ENCODE measurements around the gene EEF1A2.

Gene EEF1A2

DNA sequence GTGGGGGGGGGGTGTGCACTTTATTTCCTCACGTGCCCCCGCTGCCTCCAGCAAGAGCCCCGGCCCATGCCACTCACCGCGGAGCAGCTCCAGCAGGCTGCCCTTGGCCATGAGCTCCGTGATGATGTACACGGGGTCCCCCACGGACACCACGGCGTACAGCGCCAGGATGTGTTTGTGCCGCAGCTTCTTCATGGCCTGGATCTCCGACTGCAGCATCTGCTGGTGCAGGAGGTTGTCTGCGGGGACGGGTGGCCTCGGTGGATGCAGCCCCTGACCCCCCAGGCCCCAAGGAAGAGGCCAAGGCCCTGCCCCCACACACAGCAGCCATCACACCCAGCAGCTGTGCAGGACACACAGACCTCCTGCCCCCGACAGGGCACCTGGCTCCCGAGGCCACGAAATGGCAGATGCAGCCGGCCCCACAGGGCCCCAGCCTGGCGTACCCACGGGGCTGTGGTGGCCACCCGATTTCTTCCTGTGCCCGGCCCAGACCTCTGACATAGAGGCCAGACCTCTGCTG, 33.6 kb upstream of the EEF1A2 start:
- no peak overlapping the region for H3K4me3 ChIP-seq (ENCODE audit: control insufficient read depth, low read depth, low read length)
- DNase-seq (ENCODE audit: low read depth), result no peak
- TF ChIP-seq, protein P1, sequence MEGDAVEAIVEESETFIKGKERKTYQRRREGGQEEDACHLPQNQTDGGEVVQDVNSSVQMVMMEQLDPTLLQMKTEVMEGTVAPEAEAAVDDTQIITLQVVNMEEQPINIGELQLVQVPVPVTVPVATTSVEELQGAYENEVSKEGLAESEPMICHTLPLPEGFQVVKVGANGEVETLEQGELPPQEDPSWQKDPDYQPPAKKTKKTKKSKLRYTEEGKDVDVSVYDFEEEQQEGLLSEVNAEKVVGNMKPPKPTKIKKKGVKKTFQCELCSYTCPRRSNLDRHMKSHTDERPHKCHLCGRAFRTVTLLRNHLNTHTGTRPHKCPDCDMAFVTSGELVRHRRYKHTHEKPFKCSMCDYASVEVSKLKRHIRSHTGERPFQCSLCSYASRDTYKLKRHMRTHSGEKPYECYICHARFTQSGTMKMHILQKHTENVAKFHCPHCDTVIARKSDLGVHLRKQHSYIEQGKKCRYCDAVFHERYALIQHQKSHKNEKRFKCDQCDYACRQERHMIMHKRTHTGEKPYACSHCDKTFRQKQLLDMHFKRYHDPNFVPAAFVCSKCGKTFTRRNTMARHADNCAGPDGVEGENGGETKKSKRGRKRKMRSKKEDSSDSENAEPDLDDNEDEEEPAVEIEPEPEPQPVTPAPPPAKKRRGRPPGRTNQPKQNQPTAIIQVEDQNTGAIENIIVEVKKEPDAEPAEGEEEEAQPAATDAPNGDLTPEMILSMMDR (conservative IDR thresholded peaks at IDR 0.05; ENCODE audit: control insufficient read depth, insufficient read depth, low read depth, low read length), result no peak

DNA sequence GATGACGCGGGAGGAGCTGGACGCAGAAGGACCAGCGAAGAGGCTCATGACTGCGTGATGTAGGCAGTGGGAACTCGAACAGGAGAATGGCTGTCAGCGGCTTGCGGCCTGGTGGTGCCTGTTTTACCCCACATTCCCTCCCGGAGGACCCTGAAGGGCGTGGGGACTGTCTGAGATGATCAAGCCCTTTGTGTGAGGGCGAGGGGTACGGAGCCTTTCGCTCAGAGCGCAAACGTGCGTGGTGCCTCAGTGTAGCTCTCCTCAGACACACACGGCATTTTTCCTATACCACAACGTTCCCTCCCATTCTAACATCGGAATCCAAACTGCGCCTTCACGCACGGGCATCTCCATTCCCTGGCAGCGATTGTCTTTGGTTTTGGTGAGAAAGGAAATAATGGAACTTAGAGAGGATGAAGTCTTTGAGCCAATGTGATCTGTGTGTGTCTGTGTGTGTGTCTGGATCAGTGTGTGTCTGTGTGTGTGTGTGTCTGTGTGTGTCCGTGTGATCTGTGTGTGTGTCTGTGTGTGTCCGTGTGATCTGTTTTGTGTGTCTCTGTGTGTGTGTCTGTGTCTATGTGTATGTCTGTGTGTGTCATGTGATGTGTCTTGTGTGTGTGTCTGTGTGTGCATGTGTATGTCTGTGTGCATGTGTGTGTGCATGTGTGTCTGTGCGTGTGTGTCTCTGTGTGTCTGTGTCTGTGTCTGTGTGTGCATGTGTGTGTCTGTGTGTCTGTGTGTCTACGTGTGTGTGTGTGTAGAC, 33.0 kb upstream of the EEF1A2 start:
- TF ChIP-seq, protein P1 (conservative IDR thresholded peaks at IDR 0.05; ENCODE audit: control insufficient read depth, insufficient read depth, low read depth, low read length), result no peak
- no peak for DNase-seq (ENCODE audit: low read depth)
- H3K4me3 ChIP-seq (ENCODE audit: control insufficient read depth, low read depth, low read length), result no peak overlapping the region

DNA sequence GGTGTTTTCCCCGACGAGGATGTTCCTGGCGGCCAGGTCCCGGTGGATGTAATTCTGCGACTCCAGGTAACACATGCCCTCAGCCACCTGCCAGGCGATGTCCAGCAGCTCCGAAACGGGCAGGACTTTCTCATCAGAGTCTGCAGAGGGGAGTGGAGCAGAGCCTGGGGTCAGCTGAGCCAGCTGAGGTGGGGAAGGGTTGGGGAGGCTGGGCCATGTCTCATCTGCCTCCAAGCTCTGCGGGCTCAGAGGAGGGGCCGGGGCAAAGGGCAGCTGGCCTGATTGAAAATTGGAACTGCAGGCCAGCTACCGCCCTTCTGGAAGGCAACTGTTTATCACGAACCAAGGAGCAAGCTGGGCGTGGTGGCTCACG, 31.9 kb upstream of the EEF1A2 start:
- no peak for DNase-seq (ENCODE audit: low read depth)
- TF ChIP-seq, protein P1 (conservative IDR thresholded peaks at IDR 0.05; ENCODE audit: control insufficient read depth, insufficient read depth, low read depth, low read length), result no peak

DNA sequence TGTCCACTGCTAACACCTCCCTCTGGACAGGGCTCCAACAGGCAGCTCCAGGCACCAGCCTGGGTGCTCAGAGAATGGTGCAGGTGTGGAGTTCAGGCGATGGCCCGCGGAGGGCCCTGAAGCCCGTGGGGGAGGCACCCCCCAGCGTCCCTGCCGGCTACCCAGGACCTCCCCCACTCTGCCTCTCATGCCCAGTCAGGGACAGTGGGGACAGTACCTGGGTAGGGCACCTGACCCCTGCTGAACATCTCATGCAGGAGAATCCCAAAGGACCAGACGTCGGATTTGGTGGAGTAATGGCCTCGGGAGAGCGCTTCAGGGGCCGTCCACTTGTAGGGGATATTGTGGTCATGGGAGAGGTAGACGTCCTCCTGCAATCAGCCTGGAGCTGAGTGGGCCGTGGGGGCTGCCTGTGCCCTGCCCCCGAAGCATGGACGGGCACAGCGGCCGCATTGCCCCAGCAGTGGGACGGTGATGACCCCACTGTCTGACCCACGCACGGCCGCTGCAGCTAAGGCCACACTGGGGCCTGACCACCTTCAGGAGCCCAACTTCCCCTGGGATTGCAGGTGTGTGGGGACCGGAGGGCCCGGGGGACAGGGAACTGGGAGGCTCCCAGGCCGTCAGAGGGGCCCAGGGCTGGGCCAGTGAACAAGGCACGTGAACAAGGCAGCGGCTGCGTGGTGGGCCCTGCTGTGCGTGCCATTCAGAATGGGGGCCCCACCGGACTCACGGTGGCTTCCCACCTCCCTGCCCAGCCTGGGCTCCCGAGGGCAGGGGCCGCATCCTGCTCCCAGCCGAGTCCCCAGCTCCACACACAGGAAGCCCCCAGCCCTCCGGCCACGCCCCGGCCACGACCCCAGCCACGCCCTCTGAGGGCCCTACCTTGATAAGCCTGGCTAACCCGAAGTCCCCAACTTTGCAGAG, 31.2 kb upstream of the EEF1A2 start:
- no peak overlapping the region for H3K4me3 ChIP-seq (ENCODE audit: control insufficient read depth, low read depth, low read length)
- TF ChIP-seq, protein P1 (conservative IDR thresholded peaks at IDR 0.05; ENCODE audit: control insufficient read depth, insufficient read depth, low read depth, low read length), result no peak
- DNase-seq (ENCODE audit: low read depth), result no peak

More for the DNA sequence above, 31.9 kb upstream of the EEF1A2 start:
- H3K4me3 ChIP-seq (ENCODE audit: control insufficient read depth, low read depth, low read length), result no peak overlapping the region

DNA sequence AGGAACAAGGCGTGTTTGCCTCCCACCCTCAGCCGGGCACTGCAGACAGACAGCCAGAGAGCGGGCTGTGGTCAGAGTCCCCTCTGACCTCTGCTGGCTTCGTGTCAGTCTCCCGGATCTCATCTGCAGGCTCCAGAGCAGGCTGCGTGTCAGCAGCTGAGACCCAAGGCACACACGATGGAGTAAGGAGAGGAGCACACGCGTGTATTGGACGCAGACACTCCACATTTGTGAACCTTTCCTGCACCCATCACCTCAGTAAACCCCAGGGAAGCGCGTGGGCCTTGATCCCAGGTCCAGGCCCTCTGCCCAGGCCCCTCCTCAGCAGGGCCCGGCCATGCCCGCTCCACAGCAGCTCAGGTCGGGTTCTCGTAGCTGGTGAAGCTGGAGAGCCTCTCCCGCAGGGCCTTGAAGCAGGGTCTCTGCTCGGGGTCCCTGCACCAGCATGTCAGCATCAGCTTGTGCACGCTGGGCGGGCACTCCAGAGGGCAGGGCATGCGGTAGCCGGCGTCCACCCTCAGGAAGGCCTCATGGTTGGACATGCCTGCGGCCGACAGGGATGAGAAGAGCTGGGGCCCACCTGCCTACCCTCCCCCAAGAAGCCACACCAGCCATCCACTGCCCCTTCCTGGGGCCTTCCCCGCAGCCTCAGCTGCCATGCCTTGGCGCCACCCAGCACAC, 30.4 kb upstream of the EEF1A2 start:
- TF ChIP-seq, protein P1 (conservative IDR thresholded peaks at IDR 0.05; ENCODE audit: control insufficient read depth, insufficient read depth, low read depth, low read length), result no peak
- DNase-seq (ENCODE audit: low read depth), result no peak

DNA sequence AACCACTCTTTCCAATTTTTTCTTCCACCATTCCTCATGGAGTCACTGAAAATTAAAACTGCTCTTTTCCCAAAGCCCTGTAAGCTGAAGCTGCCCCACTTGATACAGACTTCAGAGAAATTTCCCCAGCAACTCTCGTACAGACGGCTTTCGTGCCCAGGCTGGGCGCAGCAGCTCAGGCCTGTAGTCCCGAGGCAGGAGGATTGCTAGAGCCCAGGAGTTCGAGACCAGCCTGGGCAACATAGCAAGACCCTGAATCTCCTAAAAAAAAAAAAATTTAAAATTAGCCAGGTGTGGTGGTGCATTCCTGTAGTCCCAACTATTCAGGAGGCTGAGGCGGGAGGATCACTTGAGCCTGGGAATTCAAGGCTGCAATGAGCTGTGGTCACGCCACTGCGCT, 28.3 kb upstream of the EEF1A2 start:
- TF ChIP-seq, protein P1 (conservative IDR thresholded peaks at IDR 0.05; ENCODE audit: control insufficient read depth, insufficient read depth, low read depth, low read length), result no peak
- DNase-seq (ENCODE audit: low read depth), result no peak
- H3K4me3 ChIP-seq (ENCODE audit: control insufficient read depth, low read depth, low read length), result no peak overlapping the region

More for the DNA sequence above, 30.4 kb upstream of the EEF1A2 start:
- H3K4me3 ChIP-seq (ENCODE audit: control insufficient read depth, low read depth, low read length), result no peak overlapping the region

All from fibroblast of mammary gland (primary cell).